ENCODE results near the gene KRT2.

GRCh38 chr12:52682381-52682660, 30.3 kb upstream of the KRT2 start:
- TF ChIP-seq POLR2AphosphoS5 (IDR thresholded peaks at IDR 0.05) (no peak), POLR2A (IDR thresholded peaks at IDR 0.05) (no peak)
